ENCODE results near the gene ERGIC1. TPM values are rescaled to one million over a fixed set of nuclear protein-coding genes. Genes with fewer than 3 reads are reported as not detected.
A peak's percentile ranks its signal among the peaks of the same experiment; 100 is the strongest.

ERGIC1 gene
- total and polyA plus RNA-seq, 7 donors, result 49.9 to 116 (median 53.9) TPM

DNA sequence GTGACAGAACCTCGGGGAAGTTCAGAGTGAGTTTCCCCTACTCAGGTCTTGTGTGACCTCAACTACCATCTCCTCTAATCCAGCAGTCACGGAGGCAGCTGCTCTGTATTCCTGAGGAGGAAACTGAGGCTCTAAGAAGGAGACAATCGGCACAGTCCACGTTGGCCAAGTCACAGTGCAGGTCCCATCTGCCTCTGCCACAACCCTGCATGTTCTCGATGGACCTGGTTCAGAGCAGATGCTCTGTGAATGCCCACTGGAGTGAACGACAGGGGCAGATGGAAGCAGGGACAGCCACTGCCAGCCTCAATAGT lies 722 bp upstream of the ERGIC1 start:
- no peaks in the 10 kb centered on the region for H3K27me3 ChIP-seq (ENCODE audit: insufficient read depth in 3 of 3, low read length in 2 of 3)
- peak overlapping the region; percentile 88 for H3K4me3 ChIP-seq
- peaks cover 40% of the 10 kb centered on the region for H3K4me1 ChIP-seq
- no peak for DNase-seq
- TF ChIP-seq, protein P1, sequence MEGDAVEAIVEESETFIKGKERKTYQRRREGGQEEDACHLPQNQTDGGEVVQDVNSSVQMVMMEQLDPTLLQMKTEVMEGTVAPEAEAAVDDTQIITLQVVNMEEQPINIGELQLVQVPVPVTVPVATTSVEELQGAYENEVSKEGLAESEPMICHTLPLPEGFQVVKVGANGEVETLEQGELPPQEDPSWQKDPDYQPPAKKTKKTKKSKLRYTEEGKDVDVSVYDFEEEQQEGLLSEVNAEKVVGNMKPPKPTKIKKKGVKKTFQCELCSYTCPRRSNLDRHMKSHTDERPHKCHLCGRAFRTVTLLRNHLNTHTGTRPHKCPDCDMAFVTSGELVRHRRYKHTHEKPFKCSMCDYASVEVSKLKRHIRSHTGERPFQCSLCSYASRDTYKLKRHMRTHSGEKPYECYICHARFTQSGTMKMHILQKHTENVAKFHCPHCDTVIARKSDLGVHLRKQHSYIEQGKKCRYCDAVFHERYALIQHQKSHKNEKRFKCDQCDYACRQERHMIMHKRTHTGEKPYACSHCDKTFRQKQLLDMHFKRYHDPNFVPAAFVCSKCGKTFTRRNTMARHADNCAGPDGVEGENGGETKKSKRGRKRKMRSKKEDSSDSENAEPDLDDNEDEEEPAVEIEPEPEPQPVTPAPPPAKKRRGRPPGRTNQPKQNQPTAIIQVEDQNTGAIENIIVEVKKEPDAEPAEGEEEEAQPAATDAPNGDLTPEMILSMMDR (IDR thresholded peaks at IDR 0.05), result no peak
- ATAC-seq, result peak in 3 of 4 donors; percentile 48 to 66 (median 63)
- H3K9me3 ChIP-seq, result no peaks in the 10 kb centered on the region
- WGBS, 3 donors, result 18 to 29% (median 19%) methylated on average over 6 of the region's 6 CpGs
- no peaks in the 10 kb centered on the region for H3K36me3 ChIP-seq (ENCODE audit: insufficient read depth in 1 of 2, low read depth in 1 of 2)
- peak overlapping the region; percentile 82 for H3K27ac ChIP-seq
- intact Hi-C loops (cut with DNase I), result loop anchor here in 1 of 2 donors (5.0 kb wide), 1 partner anchor 46 kb away; no protein-coding TSS in a partner anchor

DNA sequence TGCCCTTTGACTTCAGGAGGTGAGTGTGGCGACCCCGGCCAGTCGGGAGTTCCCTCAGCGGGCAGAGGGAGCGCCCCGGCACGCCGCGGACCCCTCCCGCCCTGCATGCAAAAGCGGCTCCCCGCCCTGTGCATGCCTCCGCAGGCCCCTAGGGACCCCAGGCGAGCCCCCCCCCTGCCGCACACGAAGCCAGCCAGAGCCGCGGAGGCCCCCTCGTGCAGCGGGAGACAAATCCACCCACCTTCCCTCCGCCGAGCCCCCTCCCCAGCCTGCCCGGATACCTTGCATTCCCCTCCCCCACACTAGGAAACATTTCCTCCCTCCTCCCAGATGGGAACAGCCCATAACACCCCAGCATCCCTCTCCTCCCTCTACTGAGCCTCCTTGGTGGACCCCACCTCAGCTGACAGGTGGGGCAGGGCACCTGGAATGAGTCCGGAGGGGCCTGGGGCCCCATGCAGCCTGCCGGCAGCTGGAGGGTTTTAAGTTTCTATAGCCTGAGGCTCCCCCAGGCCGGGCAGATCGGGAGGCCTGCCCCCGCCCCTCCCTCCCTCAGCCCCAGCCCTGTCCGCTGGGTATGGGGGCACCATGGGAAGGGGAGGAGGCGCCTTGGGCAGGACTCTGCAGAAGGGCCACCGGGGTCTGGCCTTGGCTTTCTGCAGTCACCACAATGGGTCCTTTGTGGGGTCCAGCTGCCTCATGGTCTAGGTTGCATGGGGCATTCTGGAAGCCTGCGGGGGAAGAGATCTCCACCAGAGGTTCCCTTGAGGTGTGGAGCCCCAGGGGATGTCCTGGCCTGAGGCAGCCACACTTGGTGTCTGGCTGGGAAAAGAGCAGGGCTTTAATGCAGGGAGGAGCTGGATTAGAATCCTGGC lies 601 bp downstream of the ERGIC1 start:
- Histone ChIP-seq H3K27ac (peak overlapping the region; percentile 82), H3K36me3 (ENCODE audit: insufficient read depth in 1 of 2, low read depth in 1 of 2) (no peaks in the 10 kb centered on the region), H3K9me3 (no peaks in the 10 kb centered on the region), H3K4me1 (peaks cover 41% of the 10 kb centered on the region), H3K4me3 (peak overlapping the region; percentile 88), H3K27me3 (ENCODE audit: insufficient read depth in 3 of 3, low read length in 2 of 3) (no peaks in the 10 kb centered on the region)
- peak; percentile 12 to 38 (median 22) for ATAC-seq
- WGBS, 3 donors, result 1 to 2% (median 2%) methylated on average over 13 to 32 of the region's 32 CpGs
- TF ChIP-seq, protein P1 (IDR thresholded peaks at IDR 0.05), result no peak
- intact Hi-C loops (cut with DNase I), result loop anchor here (2.0 to 5.0 kb wide), 2 partner anchors 47 to 66 kb away; no protein-coding TSS in a partner anchor
- peak in 1 of 2 donors; percentile 62 for DNase-seq

DNA sequence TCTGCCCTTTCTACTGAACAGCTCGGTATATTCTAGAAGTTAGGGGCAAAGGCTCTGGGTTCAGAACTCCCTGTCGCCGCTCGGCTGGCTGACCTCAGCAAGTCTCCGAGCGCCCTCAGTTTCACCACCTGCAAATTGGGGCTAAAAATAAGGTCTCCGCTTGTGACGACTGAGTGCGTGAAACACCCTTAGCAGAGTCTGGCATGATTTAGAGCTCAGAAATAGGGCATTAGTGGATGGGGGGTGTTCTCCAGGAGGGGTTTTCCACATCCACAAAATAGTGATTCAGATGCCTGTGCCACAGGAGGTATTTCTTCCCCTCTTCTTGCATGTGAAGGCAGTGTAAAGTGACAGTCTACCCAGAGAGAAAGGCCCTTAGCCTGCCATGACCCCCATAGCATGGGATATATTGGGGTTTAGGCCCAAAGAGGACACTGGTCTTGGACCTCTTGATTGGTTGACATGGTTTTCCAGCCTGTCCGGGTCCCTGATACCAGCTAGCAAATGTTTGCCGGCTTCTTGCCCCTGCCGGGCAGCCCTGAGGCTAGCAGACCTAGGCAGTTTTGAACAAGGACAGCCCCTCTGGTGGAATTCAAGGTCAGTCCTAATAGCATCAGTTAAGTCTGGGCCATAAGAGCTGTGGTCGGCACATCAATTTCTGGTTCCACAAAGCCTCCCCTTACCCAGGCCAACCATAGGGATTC lies 1.4 kb downstream of the ERGIC1 start:
- Histone ChIP-seq H3K27ac (peak overlapping the region; percentile 82), H3K4me3 (peak overlapping the region; percentile 88), H3K9me3 (no peaks in the 10 kb centered on the region), H3K4me1 (peaks cover 49% of the 10 kb centered on the region), H3K36me3 (ENCODE audit: insufficient read depth in 1 of 2, low read depth in 1 of 2) (no peaks in the 10 kb centered on the region), H3K27me3 (ENCODE audit: insufficient read depth in 3 of 3, low read length in 2 of 3) (no peaks in the 10 kb centered on the region)
- TF ChIP-seq, protein P1 (IDR thresholded peaks at IDR 0.05), result no peak
- WGBS, 3 donors, result 38 to 59% (median 41%) methylated on average over 13 of the region's 13 CpGs
- ATAC-seq, result no peak
- DNase-seq, result no peak
- intact Hi-C loops (cut with DNase I), result loop anchor here in 1 of 2 donors (2.0 kb wide), 1 partner anchor 65 kb away; no protein-coding TSS in a partner anchor

DNA sequence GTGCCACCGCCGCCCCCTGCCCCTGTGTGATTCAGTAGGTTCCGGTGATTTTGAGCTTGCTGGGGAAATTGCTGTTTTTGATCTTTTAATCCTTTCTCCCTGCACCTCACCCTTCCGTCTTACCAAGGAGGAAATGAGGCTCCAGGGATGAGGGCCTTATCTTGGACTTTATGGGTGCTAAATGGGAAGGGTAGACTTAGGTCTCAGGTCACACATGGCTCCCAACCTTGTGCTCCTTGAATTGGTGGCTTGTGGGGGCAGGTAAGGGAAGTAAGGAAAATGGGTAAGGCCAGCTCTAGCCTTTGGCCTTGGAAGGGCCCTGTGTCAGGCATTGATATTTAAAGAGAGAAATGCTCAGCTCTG lies 1.9 kb downstream of the ERGIC1 start:
- intact Hi-C loops (cut with DNase I), result loop anchor here in 1 of 2 donors (2.0 kb wide), 1 partner anchor 65 kb away; no protein-coding TSS in a partner anchor
- TF ChIP-seq, protein P1 (IDR thresholded peaks at IDR 0.05), result no peak
- 83 to 94% (median 92%) methylated on average over 4 of the region's 4 CpGs for WGBS, 3 donors
- Histone ChIP-seq H3K27ac (peak overlapping the region; percentile 82), H3K36me3 (ENCODE audit: insufficient read depth in 1 of 2, low read depth in 1 of 2) (no peaks in the 10 kb centered on the region), H3K4me1 (peaks cover 54% of the 10 kb centered on the region), H3K9me3 (no peaks in the 10 kb centered on the region), H3K4me3 (peak overlapping the region; percentile 88), H3K27me3 (ENCODE audit: insufficient read depth in 3 of 3, low read length in 2 of 3) (no peaks in the 10 kb centered on the region)
- ATAC-seq (no peak), DNase-seq (no peak)
